Fibroblast of mammary gland (primary cell): ENCODE results near the gene PIGT.

Experiments used
- DNase-seq: peaks from one replicate; pipeline ENCODE4 v3.0.0-alpha.2; 2010; ENCODE audit warnings: low read depth
- H3K4me3 ChIP-seq: 2 replicates; pipeline ENCODE4 v1.5.1; 2011; ENCODE audit warnings: low read depth, mild to moderate bottlenecking, low read length, moderate library complexity; ENCODE audit not compliant: control insufficient read depth
- TF ChIP-seq, protein P1 (sequence below): conservative IDR thresholded peaks from 2 replicates; pipeline ENCODE4 v1.5.1; 2011; ENCODE audit warnings: low read depth, low read length, inconsistent platforms; ENCODE audit not compliant: control insufficient read depth, insufficient read depth

Gene PIGT

DNA sequence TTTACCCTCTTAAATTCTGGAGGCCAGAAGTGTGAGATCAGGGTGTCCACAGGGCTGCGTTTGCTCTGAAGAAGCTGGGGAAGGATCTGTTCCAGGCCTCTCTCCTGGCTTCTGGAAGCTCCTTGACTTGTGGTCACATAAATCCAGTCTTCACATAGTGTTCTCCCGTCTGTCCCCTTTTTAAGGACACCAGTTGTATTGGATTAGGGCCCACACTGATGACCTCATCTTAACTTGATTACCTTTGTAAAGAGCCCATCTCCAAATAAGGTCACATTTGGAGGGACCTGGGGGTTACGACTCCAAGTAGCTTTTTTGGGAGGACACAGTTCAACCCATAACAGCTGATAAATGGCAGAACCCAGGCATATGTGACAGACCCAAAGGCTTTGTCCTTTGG is 33.6 kb downstream of the PIGT start:
- no peak overlapping the region for H3K4me3 ChIP-seq
- TF ChIP-seq, protein P1, sequence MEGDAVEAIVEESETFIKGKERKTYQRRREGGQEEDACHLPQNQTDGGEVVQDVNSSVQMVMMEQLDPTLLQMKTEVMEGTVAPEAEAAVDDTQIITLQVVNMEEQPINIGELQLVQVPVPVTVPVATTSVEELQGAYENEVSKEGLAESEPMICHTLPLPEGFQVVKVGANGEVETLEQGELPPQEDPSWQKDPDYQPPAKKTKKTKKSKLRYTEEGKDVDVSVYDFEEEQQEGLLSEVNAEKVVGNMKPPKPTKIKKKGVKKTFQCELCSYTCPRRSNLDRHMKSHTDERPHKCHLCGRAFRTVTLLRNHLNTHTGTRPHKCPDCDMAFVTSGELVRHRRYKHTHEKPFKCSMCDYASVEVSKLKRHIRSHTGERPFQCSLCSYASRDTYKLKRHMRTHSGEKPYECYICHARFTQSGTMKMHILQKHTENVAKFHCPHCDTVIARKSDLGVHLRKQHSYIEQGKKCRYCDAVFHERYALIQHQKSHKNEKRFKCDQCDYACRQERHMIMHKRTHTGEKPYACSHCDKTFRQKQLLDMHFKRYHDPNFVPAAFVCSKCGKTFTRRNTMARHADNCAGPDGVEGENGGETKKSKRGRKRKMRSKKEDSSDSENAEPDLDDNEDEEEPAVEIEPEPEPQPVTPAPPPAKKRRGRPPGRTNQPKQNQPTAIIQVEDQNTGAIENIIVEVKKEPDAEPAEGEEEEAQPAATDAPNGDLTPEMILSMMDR: no peak
- no peak for DNase-seq

- no peak overlapping the region for H3K4me3 ChIP-seq
- peak; percentile 62 for DNase-seq
- TF ChIP-seq, protein P1: peak; percentile 72
These were observed 34.3 kb downstream of the PIGT start for GRCh38 chr20:45450097-45450818.

DNA sequence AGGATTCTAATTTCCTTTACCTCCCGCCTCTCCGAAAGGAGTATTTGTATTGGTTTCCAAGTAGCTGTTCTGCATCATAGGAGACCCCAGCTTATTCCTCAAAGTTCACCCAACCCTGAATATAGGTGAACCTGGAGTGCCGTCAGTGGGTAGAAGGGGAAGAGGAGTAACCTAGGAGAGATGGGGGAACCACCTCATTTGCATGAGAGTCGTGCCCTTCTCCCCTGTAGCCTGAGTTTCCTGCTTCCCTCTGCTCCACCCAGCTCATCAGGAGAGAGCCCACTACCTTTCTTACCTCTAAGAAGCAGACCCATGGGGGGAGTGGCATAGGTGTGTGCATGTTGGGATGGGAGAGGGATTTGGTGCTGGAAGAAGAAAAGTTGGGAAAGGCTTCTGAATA is 36.3 kb downstream of the PIGT start:
- no peak overlapping the region for H3K4me3 ChIP-seq
- TF ChIP-seq, protein P1: no peak
- no peak for DNase-seq

- TF ChIP-seq, protein P1: no peak
- DNase-seq: no peak
- no peak overlapping the region for H3K4me3 ChIP-seq
These were observed 37.1 kb downstream of the PIGT start for GRCh38 chr20:45452772-45453691.

GRCh38 chr20:45456632-45457031 is 40.7 kb downstream of the PIGT start:
- TF ChIP-seq, protein P1: no peak
- DNase-seq: peak; percentile 13
- no peak overlapping the region for H3K4me3 ChIP-seq

DNA sequence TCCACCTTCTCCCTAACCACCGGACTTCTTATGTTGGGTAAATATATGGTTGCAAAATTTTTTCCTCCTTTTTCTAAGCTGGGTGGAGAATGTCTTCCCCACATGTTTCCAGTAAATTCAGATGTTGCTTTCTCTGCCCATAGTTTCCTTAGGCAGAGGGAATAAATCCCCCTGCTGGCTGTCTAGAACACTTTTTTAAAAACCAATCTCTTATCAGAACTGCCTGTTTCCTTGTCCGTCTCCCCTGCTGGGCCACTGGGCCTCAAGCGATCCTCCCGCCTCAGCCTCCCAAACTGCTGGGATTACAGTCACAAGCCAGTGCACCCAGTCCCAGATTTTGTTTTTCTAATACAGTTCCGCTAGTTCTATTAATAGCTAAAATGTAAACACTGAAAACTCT is 43.7 kb downstream of the PIGT start:
- TF ChIP-seq, protein P1: peak; percentile 11

More for the DNA sequence above, 43.7 kb downstream of the PIGT start:
- peak; percentile 12 for DNase-seq
- H3K4me3 ChIP-seq: no peak overlapping the region
